Measurements from ENCODE around the gene PHETA1.
"Not testable (repeated sequence)": the region's sequence is repeated elsewhere in the genome, so short reads cannot be mapped to it uniquely, and the experiment has no call there.

The PHETA1 gene

GRCh38 chr12:111347891-111348644, 20.8 kb downstream of the PHETA1 start:
- DNase-seq: no peak

GRCh38 chr12:111344254-111344875, 24.5 kb downstream of the PHETA1 start:
- no peak for DNase-seq

- DNase-seq: no peak
Measured at GRCh38 chr12:111343181-111343580, 25.7 kb downstream of the PHETA1 start.

- no peak for DNase-seq
Measured at GRCh38 chr12:111342376-111342775, 26.5 kb downstream of the PHETA1 start.

GRCh38 chr12:111341426-111342065, 27.3 kb downstream of the PHETA1 start:
- no peak for DNase-seq

- DNase-seq: not testable (repeated sequence)
Measured at GRCh38 chr12:111340680-111341079, 28.2 kb downstream of the PHETA1 start.

GRCh38 chr12:111340231-111340630, 28.7 kb downstream of the PHETA1 start:
- no peak for DNase-seq

GRCh38 chr12:111339321-111339938, 29.5 kb downstream of the PHETA1 start:
- no peak for DNase-seq

- DNase-seq: no peak
Measured at GRCh38 chr12:111338096-111338495, 30.8 kb downstream of the PHETA1 start.

GRCh38 chr12:111337371-111337770, 31.5 kb downstream of the PHETA1 start:
- DNase-seq: no peak

GRCh38 chr12:111336411-111336810, 32.5 kb downstream of the PHETA1 start:
- not testable (repeated sequence) for DNase-seq

GRCh38 chr12:111335811-111336210, 33.1 kb downstream of the PHETA1 start:
- no peak for DNase-seq

- DNase-seq: not testable (repeated sequence)
Measured at GRCh38 chr12:111335301-111335700, 33.6 kb downstream of the PHETA1 start.

- no peak for DNase-seq
Measured at GRCh38 chr12:111334393-111334915, 34.4 kb downstream of the PHETA1 start.

- DNase-seq: no peak
Measured at GRCh38 chr12:111330800-111331752, 37.8 kb downstream of the PHETA1 start.

- DNase-seq: no peak
Measured at GRCh38 chr12:111328138-111328537, 40.8 kb downstream of the PHETA1 start.

GRCh38 chr12:111327474-111327873, 41.4 kb downstream of the PHETA1 start:
- DNase-seq: no peak

- DNase-seq: no peak
Measured at GRCh38 chr12:111322336-111323250, 46.3 kb downstream of the PHETA1 start.

- DNase-seq: no peak
Measured at GRCh38 chr12:111321317-111321716, 47.6 kb downstream of the PHETA1 start.

GRCh38 chr12:111320258-111321050, 48.4 kb downstream of the PHETA1 start:
- DNase-seq: no peak

Data from stimulated activated naive CD4-positive, alpha-beta T cell treated with Interleukin-2 at 50 U/mL for 16 hours (primary cell).